ENCODE results near the gene CNDP1.

GRCh38 chr18:74635224-74635975, 101.1 kb downstream of the CNDP1 start:
- no peak for TF ChIP-seq TAF1 (IDR thresholded peaks at IDR 0.05; ENCODE audit: borderline replicate concordance, insufficient read depth, low read length)
- no peak for TF ChIP-seq REST (IDR thresholded peaks at IDR 0.05; ENCODE audit: insufficient read depth in 1 of 2, low read depth in 2 of 2, low read length in 2 of 2)
- no peak for TF ChIP-seq POLR2AphosphoS5 (IDR thresholded peaks at IDR 0.05; ENCODE audit: low read depth, low read length)
- TF ChIP-seq SIN3A (IDR thresholded peaks at IDR 0.05; ENCODE audit: borderline replicate concordance, insufficient read depth, low read length) = no peak
- no peak for TF ChIP-seq FOXP2 (optimal IDR thresholded peaks at IDR 0.05; ENCODE audit: borderline replicate concordance, extremely low read depth, extremely low read length, insufficient read depth)

Measured in PFSK-1 (cell line).